ENCODE measurements around the gene STARD7.
A peak's percentile ranks its signal among the peaks of the same experiment; 100 is the strongest.
"Not testable (repeated sequence)": the region's sequence is repeated elsewhere in the genome, so short reads cannot be mapped to it uniquely, and the experiment has no call there.

STARD7 gene

GRCh38 chr2:96160366-96160765 is 48.3 kb downstream of the STARD7 start:
- not testable (repeated sequence) for DNase-seq

- no peak for DNase-seq
Measured at GRCh38 chr2:96159084-96159830, 49.4 kb downstream of the STARD7 start.

- DNase-seq = no peak
Measured at GRCh38 chr2:96158554-96158940, 50.1 kb downstream of the STARD7 start.

- no peak for DNase-seq
Measured at GRCh38 chr2:96157649-96158553, 50.7 kb downstream of the STARD7 start.

GRCh38 chr2:96156926-96157648 is 51.5 kb downstream of the STARD7 start:
- DNase-seq = no peak

- no peak for DNase-seq
Measured at GRCh38 chr2:96156011-96156820, 52.4 kb downstream of the STARD7 start.

GRCh38 chr2:96154506-96155380 is 53.9 kb downstream of the STARD7 start:
- DNase-seq = no peak

GRCh38 chr2:96153991-96154431 is 54.6 kb downstream of the STARD7 start:
- no peak for DNase-seq

- DNase-seq = no peak
Measured at GRCh38 chr2:96153291-96153713, 55.3 kb downstream of the STARD7 start.

GRCh38 chr2:96152304-96153161 is 56.1 kb downstream of the STARD7 start:
- DNase-seq = no peak

- DNase-seq = no peak
Measured at GRCh38 chr2:96151595-96152303, 56.9 kb downstream of the STARD7 start.

GRCh38 chr2:96150791-96151594 is 57.6 kb downstream of the STARD7 start:
- no peak for DNase-seq

- no peak for DNase-seq
Measured at GRCh38 chr2:96150007-96150640, 58.5 kb downstream of the STARD7 start.

GRCh38 chr2:96148410-96149217 is 60.0 kb downstream of the STARD7 start:
- DNase-seq = peak; percentile 66

GRCh38 chr2:96147593-96148201 is 60.9 kb downstream of the STARD7 start:
- no peak for DNase-seq

- DNase-seq = no peak
Measured at GRCh38 chr2:96146881-96147592, 61.6 kb downstream of the STARD7 start.
